B cell (primary cell): ENCODE data around the gene SAPCD2. TPM values are rescaled to one million over a fixed set of nuclear protein-coding genes. Genes with fewer than 3 reads are reported as not detected.

ENCODE experiments used
- ATAC-seq: fragments of 200-7000 bp; cut with Tn5 transposase; one replicate; pipeline ENCODE4 v1.10.0; 2021; ENCODE audit warnings: low read depth, mild to moderate bottlenecking, moderate number of reproducible peaks, moderate library complexity
- CTCF ChIA-PET: fragments of 350-600 bp; sonication (Branson Sonifier 250); formaldehyde crosslinking; loops from one replicate; lab custom pipeline; 2021; ENCODE audit warnings: antibody characterized with exemption, inconsistent platforms; lab: Charles Lee
- POLR2A ChIA-PET: fragments of 350-600 bp; sonication (Branson Sonifier 250); formaldehyde crosslinking; loops from one replicate; lab custom pipeline; 2021; ENCODE audit warnings: antibody characterized with exemption; lab: Charles Lee
- DNase-seq: peaks from one replicate; pipeline ENCODE4 v3.0.0; 2013
- H2AFZ ChIP-seq: 2 replicates; pipeline ENCODE4 v1.6.1; 2012; ENCODE audit warnings: mild to moderate bottlenecking, low read depth, low read length; ENCODE audit not compliant: insufficient read depth, poor library complexity, severe bottlenecking
- H3K27ac ChIP-seq, 2 donors: 1 replicate in 1 of 2; 2 replicates in 1 of 2; pipeline ENCODE4 v1.5.1; 2012 to 2013; ENCODE audit warnings: low read length in 2 of 2, mild to moderate bottlenecking in 2 of 2, moderate library complexity in 1 of 2
- H3K27me3 ChIP-seq, 4 experiments: fragments of 200-600 bp in 1 of 4; sonication (generic) in 1 of 4; replicated peaks in 1 of 4; 1 replicate in 2 of 4; 2 replicates in 2 of 4; pipeline versions ENCODE4 v1.6.1 to v1.7.0; 2013 to 2016; ENCODE audit warnings: low read length in 3 of 4, mild to moderate bottlenecking in 2 of 4, mixed read lengths in 1 of 4, moderate library complexity in 1 of 4; ENCODE audit not compliant: insufficient read depth in 4 of 4, control insufficient read depth in 3 of 4; ENCODE audit errors: control extremely low read depth in 1 of 4
- H3K36me3 ChIP-seq, 2 experiments: replicated peaks in 1 of 2; 1 replicate in 1 of 2; 2 replicates in 1 of 2; pipeline versions ENCODE4 v1.6.1 to v1.7.1; 2013; ENCODE audit warnings: low read length in 1 of 2; ENCODE audit not compliant: insufficient read depth in 2 of 2, control insufficient read depth in 1 of 2; ENCODE audit errors: control extremely low read depth in 1 of 2, extremely low read depth in 1 of 2
- H3K4me1 ChIP-seq, 2 donors: fragments of 200-600 bp in 1 of 2; sonication (generic) in 1 of 2; 1 replicate in 1 of 2; 2 replicates in 1 of 2; pipeline versions ENCODE4 v1.5.1 to v1.6.1; 2013 to 2017; ENCODE audit warnings: low read length in 2 of 2; ENCODE audit not compliant: control insufficient read depth in 2 of 2, insufficient read depth in 2 of 2
- H3K4me2 ChIP-seq: replicated peaks from 2 replicates; pipeline ENCODE3; 2012; ENCODE audit warnings: mild to moderate bottlenecking, low read depth, low read length; ENCODE audit not compliant: poor library complexity, severe bottlenecking
- H3K4me3 ChIP-seq, 5 experiments: fragments of 200-600 bp in 1 of 5; sonication (generic) in 1 of 5; 1 replicate in 3 of 5; 2 replicates in 2 of 5; pipeline versions ENCODE4 v1.5.1 to v1.7.0; 2011 to 2016; ENCODE audit warnings: low read length in 4 of 5, mild to moderate bottlenecking in 4 of 5, low read depth in 2 of 5, control low read depth in 1 of 5, moderate library complexity in 1 of 5; ENCODE audit not compliant: insufficient read depth in 1 of 5; ENCODE audit errors: control extremely low read depth in 1 of 5, extremely low read depth in 1 of 5
- H3K79me2 ChIP-seq: fragments of 200-600 bp; sonication (generic); one replicate; pipeline ENCODE4 v1.6.0; 2016; ENCODE audit warnings: low read length; ENCODE audit not compliant: control insufficient read depth, insufficient read depth
- H3K9ac ChIP-seq: fragments of 200-600 bp; sonication (generic); 2 replicates; pipeline ENCODE4 v1.6.1; 2017; ENCODE audit warnings: mild to moderate bottlenecking, low read length, moderate library complexity
- H3K9me3 ChIP-seq, 3 donors: one replicate each; pipeline versions ENCODE4 v1.6.1 to v1.7.1; 2013; ENCODE audit warnings: low read length in 2 of 3; ENCODE audit not compliant: control insufficient read depth in 2 of 3, insufficient read depth in 1 of 3; ENCODE audit errors: control extremely low read depth in 1 of 3
- H4K20me1 ChIP-seq: 2 replicates; pipeline ENCODE4 v1.6.0; 2012; ENCODE audit warnings: mild to moderate bottlenecking, low read length; ENCODE audit not compliant: insufficient read depth, control insufficient read depth, poor library complexity, severe bottlenecking
- H3K27ac Mint-ChIP-seq: one replicate; pipeline ENCODE4 v1.8.0; 2021; ENCODE audit warnings: mixed read lengths
- H3K27me3 Mint-ChIP-seq: one replicate; pipeline ENCODE4 v1.8.0; 2021; ENCODE audit warnings: mixed read lengths
- H3K4me1 Mint-ChIP-seq: one replicate; pipeline ENCODE4 v1.8.0; 2021; ENCODE audit warnings: mixed read lengths
- H3K4me3 Mint-ChIP-seq: one replicate; pipeline ENCODE4 v1.8.0; 2021; ENCODE audit warnings: mixed read lengths
- H3K9me3 Mint-ChIP-seq: one replicate; pipeline ENCODE4 v1.8.0; 2022; ENCODE audit warnings: mixed read lengths; ENCODE audit not compliant: insufficient read depth
- CTCF ChIP-seq: fragments of 200-600 bp; IDR thresholded peaks from one replicate; pipeline ENCODE4 v1.8.0; 2022; ENCODE audit warnings: antibody characterized with exemption, mild to moderate bottlenecking
- EZH2 ChIP-seq: IDR thresholded peaks from 2 replicates; pipeline ENCODE4 v1.6.1; 2012; ENCODE audit warnings: borderline replicate concordance, low read depth, mild to moderate bottlenecking, moderate library complexity, low read length; ENCODE audit not compliant: insufficient read depth, poor library complexity, severe bottlenecking
- WGBS: methylation state at CpG from one replicate; pipeline ENCODE4 v1.1.5; 2013; ENCODE audit warnings: missing lambda C conversion rate; ENCODE audit not compliant: insufficient coverage; 5-methylcytosine and 5-hydroxymethylcytosine counted together
- intact Hi-C: fragments of 100-400 bp; cut with micrococcal nuclease; formaldehyde crosslinking; loops from one replicate; pipeline ENCODE4 v1.10.0; 2022
- polyA plus RNA-seq: library from polyadenylated mRNA; depleted of rRNA; stranded (reverse); fragments of >200 nt; gene quantifications from 2 replicates; pipeline ENCODE4 v1.2.3, GENCODE V29; 2012
- total RNA-seq, 2 donors: library from RNA; stranded (reverse); fragments of 120-200 nt in 1 of 2; gene quantifications; 1 replicate in 1 of 2; 2 replicates in 1 of 2; pipeline versions ENCODE4 v1.2.3 to v1.2.4, GENCODE V29; 2013 to 2022

SAPCD2 gene
- total and polyA plus RNA-seq, 2 donors (not counting 1 experiment from before 2014, with no cell fraction given) = 0.39 to 0.69 TPM

- Histone ChIP-seq H3K4me1 (peaks cover 17 to 28% of the 10 kb centered on the region in 2 donors), H3K4me3 (peak within 1 kb of the TSS; percentile 11 to 79 (median 60)), H3K27me3 (no peaks in the 10 kb centered on the region), H3K9me3 (no peaks in the 10 kb centered on the region), H3K36me3 (peaks cover 0 to 28% of the 10 kb centered on the region in 2 experiments), H4K20me1 (peaks cover 9% of the 10 kb centered on the region), H3K9ac (peak within 1 kb of the TSS; percentile 76), H3K27ac (peak within 1 kb of the TSS; percentile 55 to 83), H3K4me2 (peak within 1 kb of the TSS; percentile 100), H3K79me2 (peaks cover 14% of the 10 kb centered on the region), H2AFZ (peak within 1 kb of the TSS; percentile 91)
- no peaks in the 10 kb centered on the region for H3K27me3 Mint-ChIP-seq
- peak within 1 kb of the TSS; percentile 81 for H3K4me3 Mint-ChIP-seq
- no peaks in the 10 kb centered on the region for H3K9me3 Mint-ChIP-seq
- 5% methylated on average over 70 of the region's 70 CpGs for WGBS
- ChIA-PET CTCF (interaction anchor here (1.0 to 2.0 kb wide), 7 partner anchors 11 to 122 kb away, joined by 3 to 7 read pairs (median 3); partner anchors contain the start of genes RNF224 and SSNA1), POLR2A (interaction anchor here (0.6 to 1.3 kb wide), 6 partner anchors 15 to 126 kb away, joined by 3 to 5 read pairs (median 3); partner anchors contain the start of genes ANAPC2, SSNA1 and TUBB4B)
- peak within 1 kb of the TSS; percentile 50 for H3K27ac Mint-ChIP-seq
- H3K4me1 Mint-ChIP-seq = peaks cover 20% of the 10 kb centered on the region
- intact Hi-C loops = loop anchor here (2.0 kb wide), 1 partner anchor 28 kb away; the partner anchor contains the start of gene MAN1B1
- no peak for TF ChIP-seq EZH2
- no peak for TF ChIP-seq CTCF
- peak; percentile 90 for ATAC-seq
- peak; percentile 90 for DNase-seq
Observed at GRCh38 chr9:137114613-137115393, 44.4 kb upstream of the SAPCD2 start, which contains the start of gene DPP7. TSS of gene DPP7 (minus strand) at chr9:137114733. CDS start at chr9:137114713, 20 bp downstream.
